DOHH2 (cell line): ENCODE measurements around the gene CDH12.

Experiments used
- H3F3A ChIP-seq: fragments of 200-600 bp; sonication (generic), shearing (Covaris generic); 2 replicates; pipeline ENCODE4 v1.6.0; 2016; ENCODE audit warnings: antibody characterized with exemption, mild to moderate bottlenecking; ENCODE audit not compliant: control insufficient read depth, insufficient read depth
- H3K27ac ChIP-seq: fragments of 200-600 bp; sonication (generic); 2 replicates; pipeline ENCODE4 v1.5.1; 2014; ENCODE audit warnings: low read depth, mild to moderate bottlenecking, low read length, moderate library complexity
- H3K27me3 ChIP-seq: fragments of 200-600 bp; sonication (generic); 2 replicates; pipeline ENCODE4 v1.6.1; 2014; ENCODE audit warnings: mild to moderate bottlenecking, low read length, mixed read lengths; ENCODE audit not compliant: control insufficient read depth
- H3K36me3 ChIP-seq: fragments of 200-600 bp; sonication (generic); 2 replicates; pipeline ENCODE4 v1.6.1; 2014; ENCODE audit warnings: mild to moderate bottlenecking, low read length, moderate library complexity, mixed read lengths; ENCODE audit not compliant: control insufficient read depth
- H3K4me1 ChIP-seq: fragments of 200-600 bp; sonication (generic); 2 replicates; pipeline ENCODE4 v1.6.1; 2014; ENCODE audit warnings: mild to moderate bottlenecking, low read length, mixed read lengths; ENCODE audit not compliant: control insufficient read depth
- H3K4me2 ChIP-seq: fragments of 200-600 bp; sonication (generic); 2 replicates; pipeline ENCODE4 v1.6.0; 2014; ENCODE audit warnings: mild to moderate bottlenecking, low read length, moderate library complexity
- H3K4me3 ChIP-seq: fragments of 200-600 bp; sonication (generic); 2 replicates; pipeline ENCODE4 v1.5.1; 2014; ENCODE audit warnings: mild to moderate bottlenecking, low read length, mixed read lengths
- H3K79me2 ChIP-seq: fragments of 200-600 bp; sonication (generic); 2 replicates; pipeline ENCODE4 v1.6.1; 2014; ENCODE audit warnings: mild to moderate bottlenecking, low read length, mixed read lengths; ENCODE audit not compliant: control insufficient read depth
- H3K9me2 ChIP-seq: fragments of 200-600 bp; sonication (generic); replicated peaks from 2 replicates; pipeline ENCODE4 v1.6.1; 2014; ENCODE audit warnings: mild to moderate bottlenecking, low read length, mixed read lengths; ENCODE audit not compliant: control insufficient read depth
- H3K9me3 ChIP-seq: fragments of 200-600 bp; sonication (generic); 2 replicates; pipeline ENCODE4 v1.6.1; 2014; ENCODE audit warnings: antibody characterized with exemption, low read length, mixed read lengths; ENCODE audit not compliant: control insufficient read depth, insufficient read depth
- H4K20me1 ChIP-seq: fragments of 200-600 bp; sonication (generic); 2 replicates; pipeline ENCODE4 v1.6.0; 2014; ENCODE audit warnings: low read depth, mild to moderate bottlenecking, antibody characterized with exemption, low read length, moderate library complexity; ENCODE audit not compliant: control insufficient read depth, insufficient read depth
- EZH2phosphoT487 ChIP-seq: fragments of 200-600 bp; sonication (generic); IDR thresholded peaks from 2 replicates; pipeline ENCODE4 v1.6.1; 2017; ENCODE audit warnings: borderline replicate concordance, mild to moderate bottlenecking, antibody characterized with exemption, low read length, moderate library complexity, mixed read lengths
- TF ChIP-seq, protein P1 (sequence below): fragments of 200-600 bp; sonication (generic); IDR thresholded peaks from one replicate; pipeline ENCODE4 v1.5.1; 2014; ENCODE audit warnings: antibody characterized with exemption, mild to moderate bottlenecking, low read depth, low read length; ENCODE audit not compliant: poor library complexity, severe bottlenecking

Gene CDH12

DNA sequence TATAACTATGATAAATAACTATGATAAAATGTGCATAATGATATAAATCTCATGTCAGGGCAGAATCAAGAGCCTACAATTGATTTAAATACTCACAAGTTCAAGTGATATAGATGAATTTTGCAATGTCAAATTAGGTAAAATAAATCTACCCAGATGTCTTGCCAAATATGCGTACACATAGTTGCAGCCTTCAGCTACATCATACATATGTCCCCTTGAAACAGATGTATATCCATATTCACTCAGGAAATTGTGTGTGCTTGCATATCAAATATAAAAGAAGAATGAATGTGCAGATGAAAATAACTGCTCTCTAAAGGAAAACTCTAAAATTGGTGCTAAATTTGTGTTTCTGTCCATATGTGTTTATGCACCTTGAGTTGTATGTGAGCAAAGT lies 130.7 kb downstream of the CDH12 start:
- H3K27me3 ChIP-seq: no peaks in the 10 kb centered on the region
- H3K27ac ChIP-seq: no peak overlapping the region
- H3K4me2 ChIP-seq: no peak overlapping the region
- no peaks in the 10 kb centered on the region for H3K9me3 ChIP-seq
- H3K4me1 ChIP-seq: no peaks in the 10 kb centered on the region
- no peaks in the 10 kb centered on the region for H3K9me2 ChIP-seq
- TF ChIP-seq, protein P1, sequence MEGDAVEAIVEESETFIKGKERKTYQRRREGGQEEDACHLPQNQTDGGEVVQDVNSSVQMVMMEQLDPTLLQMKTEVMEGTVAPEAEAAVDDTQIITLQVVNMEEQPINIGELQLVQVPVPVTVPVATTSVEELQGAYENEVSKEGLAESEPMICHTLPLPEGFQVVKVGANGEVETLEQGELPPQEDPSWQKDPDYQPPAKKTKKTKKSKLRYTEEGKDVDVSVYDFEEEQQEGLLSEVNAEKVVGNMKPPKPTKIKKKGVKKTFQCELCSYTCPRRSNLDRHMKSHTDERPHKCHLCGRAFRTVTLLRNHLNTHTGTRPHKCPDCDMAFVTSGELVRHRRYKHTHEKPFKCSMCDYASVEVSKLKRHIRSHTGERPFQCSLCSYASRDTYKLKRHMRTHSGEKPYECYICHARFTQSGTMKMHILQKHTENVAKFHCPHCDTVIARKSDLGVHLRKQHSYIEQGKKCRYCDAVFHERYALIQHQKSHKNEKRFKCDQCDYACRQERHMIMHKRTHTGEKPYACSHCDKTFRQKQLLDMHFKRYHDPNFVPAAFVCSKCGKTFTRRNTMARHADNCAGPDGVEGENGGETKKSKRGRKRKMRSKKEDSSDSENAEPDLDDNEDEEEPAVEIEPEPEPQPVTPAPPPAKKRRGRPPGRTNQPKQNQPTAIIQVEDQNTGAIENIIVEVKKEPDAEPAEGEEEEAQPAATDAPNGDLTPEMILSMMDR: no peak
- TF ChIP-seq EZH2phosphoT487: no peak
- no peaks in the 10 kb centered on the region for H3K79me2 ChIP-seq
- no peaks in the 10 kb centered on the region for H4K20me1 ChIP-seq
- no peak overlapping the region for H3K4me3 ChIP-seq
- H3K36me3 ChIP-seq: no peaks in the 10 kb centered on the region
- H3F3A ChIP-seq: no peaks in the 10 kb centered on the region

- Histone ChIP-seq H4K20me1 (no peaks in the 10 kb centered on the region), H3K27me3 (no peaks in the 10 kb centered on the region), H3K9me3 (no peaks in the 10 kb centered on the region), H3K4me3 (no peak overlapping the region), H3K4me2 (no peak overlapping the region), H3K27ac (no peak overlapping the region), H3F3A (no peaks in the 10 kb centered on the region), H3K4me1 (no peaks in the 10 kb centered on the region), H3K36me3 (no peaks in the 10 kb centered on the region), H3K79me2 (no peaks in the 10 kb centered on the region), H3K9me2 (no peaks in the 10 kb centered on the region)
- TF ChIP-seq EZH2phosphoT487: no peak
Measured at GRCh38 chr5:22722056-22722455, 131.1 kb downstream of the CDH12 start.

GRCh38 chr5:22719842-22720241 lies 133.3 kb downstream of the CDH12 start:
- H4K20me1 ChIP-seq: no peaks in the 10 kb centered on the region
- TF ChIP-seq EZH2phosphoT487: no peak
- TF ChIP-seq, protein P1: no peak
- no peak overlapping the region for H3K27ac ChIP-seq
- no peaks in the 10 kb centered on the region for H3K36me3 ChIP-seq
- H3K4me1 ChIP-seq: no peaks in the 10 kb centered on the region
- no peak overlapping the region for H3K4me3 ChIP-seq
- no peak overlapping the region for H3K4me2 ChIP-seq
- H3K9me2 ChIP-seq: no peaks in the 10 kb centered on the region
- H3K9me3 ChIP-seq: no peaks in the 10 kb centered on the region; the same call in 1 of the 2 replicates
- no peaks in the 10 kb centered on the region for H3F3A ChIP-seq
- no peaks in the 10 kb centered on the region for H3K27me3 ChIP-seq
- no peaks in the 10 kb centered on the region for H3K79me2 ChIP-seq

GRCh38 chr5:22710660-22711059 lies 142.5 kb downstream of the CDH12 start:
- Histone ChIP-seq H3K4me2 (no peak overlapping the region), H3K27me3 (no peaks in the 10 kb centered on the region), H3K9me3 (no peaks in the 10 kb centered on the region; the same call in 1 of the 2 replicates), H3K9me2 (no peaks in the 10 kb centered on the region), H3F3A (no peaks in the 10 kb centered on the region), H3K27ac (no peak overlapping the region), H4K20me1 (no peaks in the 10 kb centered on the region), H3K36me3 (no peaks in the 10 kb centered on the region), H3K4me1 (no peaks in the 10 kb centered on the region), H3K79me2 (no peaks in the 10 kb centered on the region), H3K4me3 (no peak overlapping the region)
- TF ChIP-seq, protein P1: no peak
- TF ChIP-seq EZH2phosphoT487: no peak
